ENCODE measurements around the gene CUEDC1. TPM values are rescaled to one million over a fixed set of nuclear protein-coding genes. Genes with fewer than 3 reads are reported as not detected.
"Not testable (repeated sequence)": the region's sequence is repeated elsewhere in the genome, so short reads cannot be mapped to it uniquely, and the experiment has no call there.

CUEDC1 gene
- total RNA-seq, 4 donors from 2014 or later: 7.9 to 63.6 (median 18.8) TPM

DNA sequence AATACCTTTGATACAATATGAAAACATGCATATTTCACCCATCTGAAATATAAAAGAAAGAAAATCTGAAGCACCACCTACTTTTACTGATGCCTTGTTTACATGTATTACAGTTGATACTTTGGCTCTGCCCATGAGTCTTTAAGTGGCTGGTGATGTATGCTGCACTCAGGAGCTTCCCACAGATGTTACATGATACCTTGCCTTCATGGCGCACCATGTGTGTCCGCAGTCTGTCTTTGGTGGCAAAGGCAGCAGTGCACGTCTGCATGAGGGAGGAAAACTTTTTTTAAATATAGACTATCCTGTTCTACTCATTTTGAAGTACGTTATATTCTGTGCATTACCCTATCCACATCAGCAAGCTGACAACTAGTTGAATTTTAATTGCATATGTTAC is 25.3 kb upstream of the CUEDC1 start:
- Histone ChIP-seq H3K36me3 (no peaks in the 10 kb centered on the region), H3K27me3 (no peaks in the 10 kb centered on the region), H3K9me3 (no peaks in the 10 kb centered on the region), H3K4me1 (peaks cover 5 to 8% of the 10 kb centered on the region in 2 donors), H3K27ac (no peak overlapping the region), H3K4me3 (no peak overlapping the region)
- no peak for TF ChIP-seq POLR2A (IDR thresholded peaks at IDR 0.05)
- TF ChIP-seq, protein P1, sequence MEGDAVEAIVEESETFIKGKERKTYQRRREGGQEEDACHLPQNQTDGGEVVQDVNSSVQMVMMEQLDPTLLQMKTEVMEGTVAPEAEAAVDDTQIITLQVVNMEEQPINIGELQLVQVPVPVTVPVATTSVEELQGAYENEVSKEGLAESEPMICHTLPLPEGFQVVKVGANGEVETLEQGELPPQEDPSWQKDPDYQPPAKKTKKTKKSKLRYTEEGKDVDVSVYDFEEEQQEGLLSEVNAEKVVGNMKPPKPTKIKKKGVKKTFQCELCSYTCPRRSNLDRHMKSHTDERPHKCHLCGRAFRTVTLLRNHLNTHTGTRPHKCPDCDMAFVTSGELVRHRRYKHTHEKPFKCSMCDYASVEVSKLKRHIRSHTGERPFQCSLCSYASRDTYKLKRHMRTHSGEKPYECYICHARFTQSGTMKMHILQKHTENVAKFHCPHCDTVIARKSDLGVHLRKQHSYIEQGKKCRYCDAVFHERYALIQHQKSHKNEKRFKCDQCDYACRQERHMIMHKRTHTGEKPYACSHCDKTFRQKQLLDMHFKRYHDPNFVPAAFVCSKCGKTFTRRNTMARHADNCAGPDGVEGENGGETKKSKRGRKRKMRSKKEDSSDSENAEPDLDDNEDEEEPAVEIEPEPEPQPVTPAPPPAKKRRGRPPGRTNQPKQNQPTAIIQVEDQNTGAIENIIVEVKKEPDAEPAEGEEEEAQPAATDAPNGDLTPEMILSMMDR (IDR thresholded peaks at IDR 0.05): no peak
- intact Hi-C loops (cut with DNase I; ENCODE audit: low total_unique reads): no loop called here
- no peak for DNase-seq

DNA sequence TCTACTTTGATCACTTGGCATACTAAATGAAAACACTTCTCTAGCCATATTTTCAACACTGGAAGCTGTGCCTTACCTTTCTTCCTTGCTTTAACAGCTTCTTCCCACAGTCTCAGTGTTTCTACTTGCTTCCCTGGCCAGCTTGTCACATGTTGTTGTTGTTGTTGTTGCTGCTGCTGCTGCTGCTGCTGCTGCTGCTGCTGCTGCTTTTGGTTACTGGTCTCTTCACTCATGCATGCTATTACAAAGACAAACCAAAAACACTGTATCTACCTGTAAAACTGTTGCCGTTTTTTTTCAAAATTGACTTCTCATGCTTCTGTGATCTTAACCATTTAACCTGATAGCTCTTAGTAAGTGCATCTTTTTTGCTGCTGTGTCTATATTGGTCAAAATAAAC is 23.9 kb upstream of the CUEDC1 start:
- Histone ChIP-seq H3K4me1 (no peaks in the 10 kb centered on the region), H3K27me3 (no peaks in the 10 kb centered on the region), H3K36me3 (no peaks in the 10 kb centered on the region), H3K4me3 (no peak overlapping the region), H3K9me3 (no peaks in the 10 kb centered on the region), H3K27ac (no peak overlapping the region)
- intact Hi-C loops (cut with DNase I; ENCODE audit: low total_unique reads): no loop called here
- DNase-seq: no peak
- TF ChIP-seq, protein P1 (IDR thresholded peaks at IDR 0.05): no peak
- no peak for TF ChIP-seq POLR2A (IDR thresholded peaks at IDR 0.05)

DNA sequence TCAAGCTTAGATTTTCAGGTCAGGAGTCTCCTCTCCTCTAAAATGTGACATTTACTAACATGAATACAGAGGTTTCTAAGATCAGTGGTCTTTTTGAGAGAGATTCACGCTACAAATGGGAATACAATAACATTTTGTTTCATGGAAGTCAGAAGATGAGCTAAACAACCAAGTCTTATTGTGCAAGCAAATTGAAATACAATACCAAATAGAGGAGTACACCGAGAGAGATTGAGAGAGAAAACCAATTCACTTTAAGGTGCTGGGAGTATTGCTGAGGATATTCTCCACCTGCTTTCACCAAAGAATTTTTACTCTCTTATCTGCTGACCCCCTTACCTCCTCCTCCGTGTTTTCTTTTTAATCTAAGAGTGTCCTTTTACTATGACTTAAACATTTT is 21.4 kb upstream of the CUEDC1 start:
- Histone ChIP-seq H3K36me3 (no peaks in the 10 kb centered on the region), H3K27me3 (no peaks in the 10 kb centered on the region), H3K4me3 (no peak overlapping the region), H3K9me3 (no peaks in the 10 kb centered on the region), H3K4me1 (no peaks in the 10 kb centered on the region), H3K27ac (no peak overlapping the region)
- intact Hi-C loops (cut with DNase I; ENCODE audit: low total_unique reads): no loop called here
- TF ChIP-seq POLR2A (IDR thresholded peaks at IDR 0.05): no peak
- TF ChIP-seq, protein P1 (IDR thresholded peaks at IDR 0.05): no peak
- DNase-seq: no peak

DNA sequence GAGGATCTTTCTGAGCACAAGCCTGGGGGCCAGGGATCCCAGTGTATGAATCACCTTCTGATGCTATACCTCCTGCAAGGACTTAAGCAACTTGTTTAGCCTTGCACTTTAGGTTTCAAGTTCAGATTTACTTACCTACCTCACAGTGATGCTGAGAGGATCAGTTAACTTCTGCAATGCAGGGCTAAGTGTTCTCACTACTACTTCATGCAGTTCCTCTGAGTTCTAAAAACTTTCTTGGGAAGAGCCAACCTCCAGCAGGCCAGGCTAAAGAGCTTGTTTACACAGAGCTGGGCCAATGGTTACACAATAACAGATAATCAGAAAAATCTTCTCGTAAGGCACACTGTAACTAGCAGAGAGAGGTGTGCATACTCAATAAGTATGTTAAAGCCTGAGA is 19.8 kb upstream of the CUEDC1 start:
- intact Hi-C loops (cut with DNase I; ENCODE audit: low total_unique reads): no loop called here
- no peak overlapping the region for H3K4me3 ChIP-seq
- no peaks in the 10 kb centered on the region for H3K27me3 ChIP-seq
- H3K27ac ChIP-seq: no peak overlapping the region
- no peaks in the 10 kb centered on the region for H3K4me1 ChIP-seq
- H3K9me3 ChIP-seq: no peaks in the 10 kb centered on the region
- no peaks in the 10 kb centered on the region for H3K36me3 ChIP-seq
- DNase-seq: no peak
- TF ChIP-seq, protein P1 (IDR thresholded peaks at IDR 0.05): no peak
- no peak for TF ChIP-seq POLR2A (IDR thresholded peaks at IDR 0.05)

DNA sequence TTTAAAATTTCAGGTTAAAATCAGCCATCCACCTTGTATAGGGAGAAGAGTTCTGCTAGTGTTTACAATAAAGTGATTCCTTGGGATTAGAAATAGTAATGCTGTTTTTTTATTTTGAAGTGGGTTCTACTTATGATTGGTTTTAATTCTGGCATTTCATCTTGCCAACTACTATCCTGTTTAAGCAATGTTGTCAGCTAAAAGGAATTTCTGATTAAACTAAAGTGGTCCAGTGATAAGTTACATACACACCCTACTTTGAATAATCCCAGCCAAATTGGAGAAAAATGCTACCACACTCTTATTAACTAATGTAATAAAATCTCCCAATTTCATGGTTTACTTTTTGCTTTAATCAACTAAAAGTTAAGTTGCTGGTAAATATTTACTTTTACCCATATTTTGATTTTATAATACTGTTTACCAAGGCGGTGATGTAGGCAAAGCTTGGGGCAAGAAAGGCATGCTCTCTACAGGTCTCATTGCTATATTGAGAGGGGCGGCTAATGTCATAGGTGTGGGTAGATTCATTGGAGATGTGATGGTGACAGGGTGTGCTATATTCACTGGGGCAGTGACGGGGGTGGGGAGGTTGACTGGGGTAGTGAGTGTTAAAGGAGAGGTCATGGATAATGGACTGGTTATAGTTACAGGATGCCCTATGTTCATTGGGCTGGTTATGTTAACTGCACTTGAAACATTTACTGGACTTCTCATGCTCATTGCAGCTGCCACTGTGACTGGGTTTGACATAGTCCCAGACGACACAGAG is 19.0 kb upstream of the CUEDC1 start:
- H3K9me3 ChIP-seq; H3K36me3 ChIP-seq; intact Hi-C loops (cut with DNase I; ENCODE audit: low total_unique reads); DNase-seq; H3K4me1 ChIP-seq; H3K4me3 ChIP-seq; H3K27me3 ChIP-seq; H3K27ac ChIP-seq: not testable (repeated sequence)
